GM23338 (cell line): ENCODE data around the gene MAP7D1. TPM values are rescaled to one million over a fixed set of nuclear protein-coding genes. Genes with fewer than 3 reads are reported as not detected.

Experiments
- ATAC-seq: fragments of 200-7000 bp; cut with Tn5 transposase; 3 replicates; pipeline ENCODE4 v1.9.1; 2020
- DNase-seq: peaks from one replicate; pipeline ENCODE4 v3.0.0-alpha.2; 2015; ENCODE audit warnings: low spot score
- H2AFZ ChIP-seq: fragments of 200-600 bp; sonication (generic); 2 replicates; pipeline ENCODE4 v1.8.0; 2016; ENCODE audit warnings: antibody characterized with exemption, mild to moderate bottlenecking, moderate library complexity
- H3F3A ChIP-seq: fragments of 200-600 bp; sonication (generic); replicated peaks from 2 replicates; pipeline ENCODE4 v1.8.0; 2017; ENCODE audit warnings: antibody characterized with exemption, mixed run types, low read depth
- H3K27ac ChIP-seq: fragments of 200-600 bp; sonication (generic); 2 replicates; pipeline ENCODE4 v1.6.1; 2016; ENCODE audit warnings: low read depth
- H3K27me3 ChIP-seq: fragments of 200-600 bp; sonication (generic); 2 replicates; pipeline ENCODE4 v1.8.0; 2016; ENCODE audit warnings: mild to moderate bottlenecking, mixed run types, moderate library complexity; ENCODE audit not compliant: insufficient read depth
- H3K36me3 ChIP-seq: fragments of 200-600 bp; sonication (generic); 2 replicates; pipeline ENCODE4 v1.8.0; 2016; ENCODE audit warnings: mild to moderate bottlenecking; ENCODE audit not compliant: insufficient read depth
- H3K4me1 ChIP-seq: fragments of 200-600 bp; sonication (generic); 2 replicates; pipeline ENCODE4 v1.8.0; 2016; ENCODE audit warnings: mild to moderate bottlenecking, moderate library complexity; ENCODE audit not compliant: insufficient read depth
- H3K4me2 ChIP-seq: fragments of 200-600 bp; sonication (generic); 2 replicates; pipeline ENCODE4 v1.7.1; 2017; ENCODE audit warnings: mixed run types
- H3K4me3 ChIP-seq: fragments of 200-600 bp; sonication (generic); 2 replicates; pipeline ENCODE4 v1.6.1; 2016; ENCODE audit warnings: mixed run types
- H3K79me2 ChIP-seq: fragments of 200-600 bp; sonication (generic); replicated peaks from 2 replicates; pipeline ENCODE4 v1.8.0; 2017; ENCODE audit warnings: mild to moderate bottlenecking; ENCODE audit not compliant: insufficient read depth
- H3K9me2 ChIP-seq: fragments of 200-600 bp; sonication (generic); 2 replicates; pipeline ENCODE4 v1.8.0; 2017; ENCODE audit not compliant: insufficient read depth
- H4K20me1 ChIP-seq: fragments of 200-600 bp; sonication (generic); replicated peaks from 2 replicates; pipeline ENCODE4 v1.8.0; 2017; ENCODE audit warnings: mild to moderate bottlenecking; ENCODE audit not compliant: insufficient read depth
- H3K27ac Mint-ChIP-seq: 2 replicates; pipeline ENCODE4 v1.8.0; 2020; ENCODE audit warnings: inconsistent platforms, mild to moderate bottlenecking, moderate library complexity, mixed read lengths
- H3K27me3 Mint-ChIP-seq: 3 replicates; pipeline ENCODE4 v1.8.0; 2022; ENCODE audit warnings: low read depth, mild to moderate bottlenecking, moderate library complexity, mixed read lengths, inconsistent platforms; ENCODE audit not compliant: insufficient read depth, poor library complexity
- H3K36me3 Mint-ChIP-seq: 3 replicates; pipeline ENCODE4 v1.8.0; 2021; ENCODE audit warnings: low read depth, mild to moderate bottlenecking, inconsistent platforms, moderate library complexity, mixed read lengths
- H3K4me1 Mint-ChIP-seq: 3 replicates; pipeline ENCODE4 v1.8.0; 2020; ENCODE audit warnings: mild to moderate bottlenecking, inconsistent platforms, mixed read lengths
- H3K4me3 Mint-ChIP-seq: 3 replicates; pipeline ENCODE4 v1.8.0; 2021; ENCODE audit warnings: moderate library complexity, mild to moderate bottlenecking, inconsistent platforms, mixed read lengths
- H3K9me3 Mint-ChIP-seq: 3 replicates; pipeline ENCODE4 v1.8.0; 2020; ENCODE audit warnings: moderate library complexity, mild to moderate bottlenecking, inconsistent platforms, mixed read lengths
- CTCF ChIP-seq, 2 experiments: fragments of 200-600 bp in 1 of 2; sonication (generic) in 1 of 2; conservative IDR thresholded peaks; 2 replicates each; pipeline versions ENCODE4 v1.5.1 to v1.6.1; 2016 to 2017; ENCODE audit warnings: antibody characterized with exemption in 2 of 2, low read depth in 2 of 2, mild to moderate bottlenecking in 2 of 2, moderate library complexity in 1 of 2
- ETS1 ChIP-seq: IDR thresholded peaks from 2 replicates; pipeline ENCODE4 v1.6.1; 2016; ENCODE audit warnings: antibody characterized with exemption
- EZH2 ChIP-seq: fragments of 200-600 bp; sonication (generic); IDR thresholded peaks from one replicate; pipeline ENCODE4 v1.8.0; 2017; ENCODE audit warnings: antibody characterized with exemption, mild to moderate bottlenecking, low read depth; ENCODE audit not compliant: unreplicated experiment
- NANOG ChIP-seq: IDR thresholded peaks from 2 replicates; pipeline ENCODE4 v1.6.1; 2016; ENCODE audit warnings: antibody characterized with exemption, borderline replicate concordance
- POLR2AphosphoS5 ChIP-seq: IDR thresholded peaks from 2 replicates; pipeline ENCODE4 v1.6.1; 2016; ENCODE audit warnings: antibody characterized with exemption, low read depth
- STAT1 ChIP-seq: IDR thresholded peaks from one replicate; pipeline ENCODE4 v1.6.1; 2016; ENCODE audit warnings: antibody characterized with exemption; ENCODE audit not compliant: unreplicated experiment
- ZNF114 ChIP-seq: fragments of 250-450 bp; sonication (Bioruptor Pico); IDR thresholded peaks from 2 replicates; pipeline ENCODE4 v1.5.0; 2020; ENCODE audit warnings: mild to moderate bottlenecking, moderate library complexity
- ZNF331 ChIP-seq: fragments of 250-450 bp; sonication (Bioruptor Pico); IDR thresholded peaks from 2 replicates; pipeline ENCODE4 v1.5.0; 2020; ENCODE audit warnings: low read depth, mild to moderate bottlenecking, moderate library complexity
- ZNF462 ChIP-seq: fragments of 250-450 bp; sonication (Bioruptor Pico); IDR thresholded peaks from 2 replicates; pipeline ENCODE4 v1.5.0; 2020; ENCODE audit warnings: mild to moderate bottlenecking, moderate library complexity
- polyA plus RNA-seq: library from polyadenylated mRNA; unstranded; fragments of >200 nt; fragmentation: Nextera tagmentation; extraction: Ambion mirVana; gene quantifications from 2 replicates; pipeline ENCODE4 v1.2.1, GENCODE V29; 2016
- total RNA-seq: library from RNA; depleted of rRNA; stranded (reverse); fragments of >200 nt; shearing (Covaris generic); gene quantifications from 2 replicates; pipeline ENCODE4 v1.2.3, GENCODE V29; 2014

The MAP7D1 gene
- total and polyA plus RNA-seq, 2 experiments from 2014 or later = 13.8 to 59.8 TPM

GRCh38 chr1:36206323-36206858 lies 50.4 kb downstream of the MAP7D1 start:
- Histone ChIP-seq H4K20me1 (no peaks in the 10 kb centered on the region), H3K4me1 (no peaks in the 10 kb centered on the region), H3K9me2 (no peaks in the 10 kb centered on the region), H2AFZ (no peak overlapping the region), H3K27me3 (no peaks in the 10 kb centered on the region), H3K79me2 (no peaks in the 10 kb centered on the region), H3F3A (no peaks in the 10 kb centered on the region), H3K4me2 (no peak overlapping the region), H3K36me3 (no peaks in the 10 kb centered on the region), H3K4me3 (no peak overlapping the region), H3K27ac (no peak overlapping the region)
- H3K9me3 Mint-ChIP-seq = no peaks in the 10 kb centered on the region
- ATAC-seq = no peak
- H3K36me3 Mint-ChIP-seq = no peaks in the 10 kb centered on the region
- H3K4me1 Mint-ChIP-seq = peaks cover 13% of the 10 kb centered on the region
- no peak overlapping the region for H3K27ac Mint-ChIP-seq
- no peak overlapping the region for H3K4me3 Mint-ChIP-seq
- H3K27me3 Mint-ChIP-seq = peaks cover 2% of the 10 kb centered on the region
- TF ChIP-seq CTCF (conservative IDR thresholded peaks at IDR 0.05; ENCODE audit: low read depth in 2 of 2) (no peak), ZNF462 (CRISPR knock-in tag) (no peak), ETS1 (no peak), EZH2 (no peak), POLR2AphosphoS5 (no peak), NANOG (no peak), ZNF331 (CRISPR knock-in tag) (no peak), ZNF114 (CRISPR knock-in tag) (no peak), STAT1 (no peak)
- DNase-seq = no peak
